HG03432 (cell line): ENCODE measurements around the gene TMEM179.

ENCODE experiments used
- ATAC-seq: cut with Tn5 transposase; IDR thresholded peaks from one replicate; pipeline ENCODE4 v1.9.1; 2021; ENCODE audit warnings: mild to moderate bottlenecking, moderate library complexity; ENCODE audit not compliant: unreplicated experiment

TMEM179 gene

GRCh38 chr14:104558231-104559027 is 46.1 kb downstream of the TMEM179 start:
- no peak for ATAC-seq

DNA sequence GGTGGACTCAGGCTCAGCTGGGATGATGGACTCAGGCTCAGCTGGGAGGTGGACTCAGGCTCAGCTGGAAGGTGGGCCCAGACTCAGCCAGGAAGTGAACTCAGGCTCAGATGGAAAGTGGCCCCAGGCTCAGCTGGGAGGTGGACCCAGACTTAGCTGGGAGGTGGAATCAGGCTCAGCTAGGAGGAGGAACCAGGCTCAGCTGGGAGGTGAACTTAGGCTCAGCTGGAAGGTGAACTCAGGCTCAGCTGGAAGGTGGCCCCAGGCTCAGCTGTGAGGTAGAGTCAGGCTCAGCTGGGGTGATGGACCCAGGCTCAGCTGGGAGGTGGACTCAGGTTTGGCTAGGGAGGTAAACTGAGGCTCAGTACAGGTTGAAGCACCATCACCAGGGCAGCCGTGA is 46.8 kb downstream of the TMEM179 start:
- no peak for ATAC-seq

DNA sequence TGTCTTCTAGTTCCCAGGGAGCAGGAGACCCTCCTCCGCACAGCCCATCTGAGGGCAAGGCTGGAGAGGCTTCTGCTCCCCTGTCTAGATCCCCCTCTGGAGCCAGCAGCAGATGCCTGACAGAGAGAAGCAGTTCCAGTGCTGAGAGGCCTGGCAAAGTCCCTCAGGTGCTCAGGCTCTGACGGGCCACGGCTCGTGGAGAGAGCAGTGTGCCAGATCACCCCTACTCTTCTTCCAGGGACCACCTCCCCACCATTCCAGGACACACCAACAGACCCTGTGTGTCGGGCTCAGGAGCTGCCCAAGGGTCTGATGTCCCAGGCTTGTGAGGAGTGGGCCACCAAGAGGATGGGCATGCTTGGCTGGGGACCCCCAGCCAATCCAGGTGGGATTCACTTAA is 47.5 kb downstream of the TMEM179 start:
- ATAC-seq = no peak

GRCh38 chr14:104556256-104557021 is 48.1 kb downstream of the TMEM179 start:
- ATAC-seq = no peak

DNA sequence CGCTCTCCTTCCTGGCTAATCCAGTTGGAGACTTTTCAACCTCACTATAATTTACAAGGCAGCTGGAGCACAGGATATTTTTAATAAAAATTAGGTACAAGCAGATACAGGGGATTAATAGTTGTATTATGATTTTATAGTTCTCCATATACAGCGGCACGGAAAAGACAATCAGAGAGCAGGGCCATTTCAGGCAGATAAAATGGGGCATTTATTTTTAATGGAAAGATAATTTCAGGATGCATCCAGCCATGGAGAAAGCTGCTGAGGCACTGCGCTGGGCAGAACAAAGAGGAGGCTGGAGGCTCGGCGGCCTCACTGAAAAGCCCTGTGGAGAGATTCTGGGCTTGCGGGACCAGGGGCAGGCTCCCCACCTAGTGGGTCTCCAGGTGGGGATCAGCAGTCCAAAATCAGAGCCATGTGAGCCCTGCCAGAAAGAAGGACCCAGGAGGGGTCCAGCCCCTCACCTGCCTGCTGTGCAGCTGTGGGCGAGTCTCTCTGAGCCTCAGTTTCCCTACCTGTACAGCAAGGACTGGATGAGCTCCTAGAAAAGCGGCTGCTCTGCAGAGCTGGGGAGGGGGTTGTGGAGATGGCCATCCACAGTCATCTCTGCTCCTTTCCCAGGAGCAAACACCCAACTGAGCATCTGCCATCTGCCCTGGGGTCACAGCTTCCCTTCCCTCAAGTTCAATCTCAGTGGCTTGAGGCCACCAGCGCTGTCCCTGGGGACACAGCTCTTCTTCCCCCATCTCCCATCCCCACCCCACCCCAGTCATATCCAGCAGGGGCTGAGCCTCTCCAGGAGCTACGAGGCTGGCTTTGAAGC is 48.9 kb downstream of the TMEM179 start:
- no peak for ATAC-seq

- no peak for ATAC-seq
Observed at GRCh38 chr14:104554608-104555429, 49.8 kb downstream of the TMEM179 start.

GRCh38 chr14:104554088-104554607 is 50.4 kb downstream of the TMEM179 start:
- ATAC-seq = no peak

- no peak for ATAC-seq
Observed at GRCh38 chr14:104553166-104554087, 51.1 kb downstream of the TMEM179 start.

- no peak for ATAC-seq
Observed at GRCh38 chr14:104552738-104553125, 51.8 kb downstream of the TMEM179 start.

GRCh38 chr14:104551851-104552737 is 52.5 kb downstream of the TMEM179 start:
- no peak for ATAC-seq

- no peak for ATAC-seq
Observed at GRCh38 chr14:104550861-104551728, 53.5 kb downstream of the TMEM179 start.

DNA sequence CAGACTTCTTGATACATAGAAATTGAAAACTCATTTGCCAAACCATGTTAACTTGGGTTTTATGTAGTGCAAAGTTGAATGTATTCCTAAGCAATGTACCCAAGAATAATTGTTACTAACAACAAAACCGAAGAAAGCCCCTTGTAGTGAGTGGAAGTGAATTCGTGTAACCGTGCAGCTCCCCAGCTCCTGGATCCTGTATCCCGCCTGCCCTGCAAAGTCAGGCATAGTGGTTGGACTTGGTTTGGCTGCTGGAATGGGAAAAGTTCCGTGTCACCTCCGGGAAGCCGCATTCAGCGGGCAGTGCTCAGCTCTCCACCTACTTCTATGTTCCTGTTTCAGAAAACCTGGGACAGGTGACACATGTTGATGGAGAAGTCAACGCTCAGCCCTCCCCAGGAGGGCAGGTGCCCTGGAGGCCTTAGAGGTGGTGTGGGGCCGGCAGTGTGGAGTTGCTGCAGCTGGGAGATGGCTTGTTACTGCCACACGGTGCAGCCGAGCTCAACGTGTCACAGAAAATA is 54.2 kb downstream of the TMEM179 start:
- ATAC-seq = no peak

DNA sequence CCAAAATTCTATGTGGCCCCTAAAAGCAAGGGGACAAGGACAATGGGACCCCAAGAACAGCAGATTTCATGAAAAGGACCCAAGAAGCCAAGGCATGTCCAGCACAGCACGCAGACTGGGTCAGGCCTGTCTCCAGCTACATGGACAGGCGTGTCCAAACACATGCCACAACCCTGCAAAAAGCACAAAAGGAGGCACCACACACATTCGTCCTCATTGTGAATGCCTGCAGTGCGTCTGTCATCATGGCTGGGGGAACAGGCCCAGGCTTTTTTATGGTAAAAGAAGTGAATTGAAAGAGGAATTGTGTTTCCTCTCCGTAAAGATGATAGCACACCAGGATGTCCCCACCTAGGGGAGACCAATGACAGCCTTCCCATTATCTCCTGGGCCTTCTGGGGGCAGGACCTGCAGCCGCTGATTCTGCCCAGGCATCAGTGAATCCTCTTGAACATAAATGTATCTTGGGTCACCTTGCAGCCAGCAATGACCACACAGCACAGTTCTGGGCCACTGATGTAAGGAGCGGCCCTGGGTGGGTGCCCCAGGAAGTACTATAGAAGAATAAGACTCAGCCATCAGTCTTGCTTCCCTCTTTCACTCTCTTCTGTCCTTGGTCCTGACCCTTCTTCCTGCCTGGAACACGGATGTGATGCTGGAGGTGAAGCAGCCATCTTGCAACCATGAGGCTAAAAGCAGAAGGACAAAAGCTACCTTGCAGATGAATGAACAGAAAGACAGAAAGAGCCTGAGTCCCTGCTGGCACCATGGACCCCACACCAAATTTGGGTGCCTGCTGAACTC is 54.8 kb downstream of the TMEM179 start:
- no peak for ATAC-seq

DNA sequence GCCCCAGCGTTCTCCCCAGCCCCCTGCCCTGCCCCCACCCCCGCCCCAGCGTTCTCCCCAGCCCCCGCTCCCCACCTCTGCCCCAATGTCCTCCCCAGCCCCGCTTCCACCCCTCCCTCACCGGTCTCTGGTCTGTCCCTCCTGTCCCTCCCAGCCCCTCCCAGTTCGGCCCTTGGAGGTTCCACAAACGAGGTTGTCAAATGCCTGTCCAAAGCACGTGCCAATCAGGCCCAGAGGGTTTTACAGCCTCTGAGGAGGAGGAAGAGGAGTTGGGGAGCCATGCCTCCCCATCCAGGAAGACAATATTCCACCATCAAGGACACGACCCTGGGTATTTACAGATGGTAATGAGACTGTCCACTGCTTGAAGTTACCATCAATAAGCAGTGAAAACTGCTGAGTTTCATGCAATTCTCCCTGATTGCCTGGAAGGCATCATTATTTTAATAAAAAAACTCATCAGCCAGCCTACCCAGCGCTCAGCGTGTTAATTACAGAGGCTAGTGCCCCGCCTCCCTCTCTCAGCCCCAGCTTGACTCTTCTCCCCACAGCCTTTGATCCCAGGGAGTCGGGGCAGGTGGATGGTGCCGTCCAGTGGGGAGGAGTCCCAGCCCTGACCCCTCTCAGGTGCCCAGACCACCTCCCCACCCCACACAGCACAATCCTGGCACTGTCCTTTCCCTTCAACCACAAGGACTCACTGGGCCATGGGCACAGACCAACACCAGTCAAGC is 55.6 kb downstream of the TMEM179 start:
- ATAC-seq = no peak

GRCh38 chr14:104547998-104548700 is 56.4 kb downstream of the TMEM179 start:
- no peak for ATAC-seq
